Fibroblast of peridontal ligament (primary cell): ENCODE results near the gene UHRF1.

Experiments used
- DNase-seq: peaks from one replicate; pipeline ENCODE4 v3.0.0-alpha.2; 2010; ENCODE audit errors: extremely low read depth

Gene UHRF1

DNA sequence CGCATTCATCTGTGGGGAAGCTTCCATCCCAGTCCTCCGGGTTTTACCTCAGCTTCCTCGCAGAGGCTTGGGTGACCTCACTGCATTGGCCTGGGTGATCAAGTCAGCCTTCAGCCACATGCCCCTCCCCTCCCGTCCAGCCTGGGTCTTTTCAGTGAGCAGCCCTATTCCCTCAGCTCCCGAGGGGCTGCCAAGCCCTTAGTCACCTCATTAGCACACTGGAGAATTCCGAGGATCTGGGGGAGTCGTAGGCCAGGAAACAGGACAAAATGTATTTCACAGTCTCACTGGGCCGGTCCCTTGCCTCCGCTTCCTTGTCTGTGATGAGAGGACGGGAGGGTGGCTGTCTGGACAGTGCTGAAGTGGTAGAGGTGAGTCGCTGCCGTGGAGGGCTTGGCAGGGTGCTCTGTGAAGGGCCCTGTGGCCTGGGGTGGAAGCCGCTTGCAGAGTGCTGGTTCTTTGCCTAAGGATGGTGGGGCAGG, 79.5 kb downstream of the UHRF1 start:
- peak; percentile 60 for DNase-seq

DNA sequence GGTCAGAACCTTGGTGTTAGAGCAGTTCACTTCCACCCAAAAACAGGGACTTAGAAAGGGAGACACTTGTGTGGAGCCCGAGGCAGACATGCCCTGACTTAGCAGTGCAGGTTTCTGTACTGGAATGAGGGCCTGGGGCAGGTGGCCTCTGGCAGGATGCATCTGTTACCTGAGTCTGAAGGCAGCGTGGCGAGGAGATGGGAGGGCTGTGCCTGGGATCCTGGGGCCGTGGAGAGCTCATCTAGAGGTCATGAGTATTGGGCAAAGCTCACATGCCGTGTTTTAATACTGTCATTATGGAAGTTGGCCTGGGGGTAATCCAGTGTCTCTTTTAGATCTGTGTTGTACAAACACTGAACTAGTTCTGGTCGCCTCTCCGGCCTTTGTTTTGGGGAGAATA, 81.0 kb downstream of the UHRF1 start:
- no peak for DNase-seq

DNA sequence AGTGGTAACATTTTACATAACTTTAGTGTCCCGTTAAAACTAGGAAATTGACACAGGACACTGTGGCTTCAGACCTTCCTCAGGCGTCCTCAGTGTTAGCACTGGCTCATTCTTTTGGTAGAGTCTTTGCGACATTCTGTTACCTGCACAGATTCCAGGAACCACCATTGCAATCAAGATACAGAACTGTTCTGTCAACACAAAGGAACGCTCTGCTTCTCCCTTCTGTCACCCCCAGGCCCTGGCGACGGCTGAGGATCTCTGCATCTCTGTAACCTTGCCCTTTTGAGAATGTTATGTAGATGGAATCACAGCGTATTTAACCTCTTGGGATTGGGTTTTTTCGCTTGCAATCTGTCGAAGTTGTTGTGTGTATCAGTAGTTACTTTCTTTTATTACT, 82.2 kb downstream of the UHRF1 start:
- DNase-seq = no peak

DNA sequence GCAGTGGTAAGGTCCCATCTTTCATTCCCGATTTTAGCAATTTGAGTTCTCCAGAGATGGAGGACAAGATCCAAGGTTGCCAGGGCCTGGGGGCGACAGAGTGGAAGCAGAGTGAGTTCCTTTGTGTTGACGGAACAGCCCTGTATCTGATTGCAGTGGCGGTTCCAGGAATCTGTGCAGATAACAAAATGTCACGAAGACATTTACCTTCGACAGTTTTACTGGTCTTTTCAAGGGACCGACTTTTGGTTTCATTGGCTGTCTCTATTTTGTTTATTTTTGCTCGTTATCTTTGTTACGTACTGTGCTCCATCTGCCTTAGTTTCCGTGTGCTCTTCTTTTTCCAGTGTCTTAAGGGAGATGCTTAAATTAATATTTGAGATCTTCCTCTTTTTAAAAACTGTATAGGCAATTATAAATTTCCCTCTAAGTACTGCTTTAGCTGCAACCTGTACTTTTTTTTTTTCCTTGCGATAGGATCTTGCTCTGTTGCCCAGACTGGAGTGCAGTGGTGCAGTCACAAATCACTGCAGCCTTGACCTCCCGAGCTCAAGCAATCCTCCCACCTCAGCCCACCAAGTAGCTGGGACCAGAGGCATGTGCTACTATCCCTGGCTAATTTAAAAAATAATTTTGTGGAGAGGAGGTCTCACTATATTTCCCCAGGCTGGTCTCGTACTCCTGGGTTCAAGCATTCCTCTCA, 82.8 kb downstream of the UHRF1 start:
- no peak for DNase-seq

DNA sequence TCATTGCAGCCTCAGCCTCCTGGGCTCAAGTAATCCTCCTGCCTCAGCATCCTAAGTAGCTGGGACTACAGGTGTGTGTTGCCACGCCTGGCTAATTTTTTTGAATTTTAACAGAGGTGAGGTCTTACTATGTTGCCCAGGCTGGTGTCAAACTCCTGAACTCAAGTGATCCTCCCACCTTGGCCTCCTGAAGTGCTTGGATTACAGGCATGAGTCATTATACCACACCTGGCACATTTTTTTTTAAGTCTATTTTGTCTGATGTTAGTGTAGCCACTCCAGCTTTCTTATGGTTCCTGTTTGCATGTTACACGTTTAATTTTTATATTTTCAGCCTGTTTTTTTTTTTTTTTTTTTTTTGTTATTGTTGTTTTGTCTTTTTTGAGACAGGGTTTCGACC, 84.4 kb downstream of the UHRF1 start:
- DNase-seq = no peak

DNA sequence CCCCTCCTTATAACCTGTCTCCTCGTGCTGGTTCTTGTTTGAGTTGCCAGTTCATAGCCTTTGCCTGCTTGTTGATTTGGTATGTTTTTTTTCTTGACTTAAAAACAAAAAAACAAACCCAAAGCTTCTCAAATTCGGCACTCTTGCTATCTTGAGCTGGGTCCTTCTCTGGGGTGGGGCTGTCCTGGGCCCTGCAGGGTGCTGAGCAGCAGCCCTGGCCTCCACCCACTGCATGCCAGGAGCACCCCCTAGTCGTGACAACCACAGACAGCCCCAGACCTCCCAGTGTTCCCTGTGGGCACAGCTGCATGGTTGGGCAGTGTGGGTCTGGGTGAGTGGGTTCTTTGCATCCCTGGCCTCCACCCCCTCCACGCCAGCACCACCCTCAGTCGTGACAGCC, 87.4 kb downstream of the UHRF1 start:
- DNase-seq = no peak

DNA sequence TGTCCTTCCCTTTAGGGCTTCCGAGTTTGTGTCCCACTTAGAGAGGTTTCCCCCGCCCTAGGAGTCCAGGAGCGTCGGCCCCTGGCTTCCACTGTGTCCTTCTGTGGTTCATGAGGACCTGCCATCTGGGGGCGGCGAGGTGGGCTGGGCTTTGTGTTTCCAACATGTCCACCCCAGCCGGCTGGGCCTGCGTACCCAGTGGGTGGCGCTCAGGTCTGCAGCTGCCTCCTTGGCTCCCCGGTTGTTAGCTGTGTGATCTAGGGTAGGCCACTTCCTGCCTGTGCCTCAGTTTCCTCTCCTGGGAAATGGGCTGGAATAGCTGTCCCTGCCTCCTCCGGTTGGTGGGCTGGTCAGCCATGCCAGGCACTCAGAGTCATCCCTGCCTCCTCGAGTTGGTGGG, 88.0 kb downstream of the UHRF1 start:
- DNase-seq = no peak

DNA sequence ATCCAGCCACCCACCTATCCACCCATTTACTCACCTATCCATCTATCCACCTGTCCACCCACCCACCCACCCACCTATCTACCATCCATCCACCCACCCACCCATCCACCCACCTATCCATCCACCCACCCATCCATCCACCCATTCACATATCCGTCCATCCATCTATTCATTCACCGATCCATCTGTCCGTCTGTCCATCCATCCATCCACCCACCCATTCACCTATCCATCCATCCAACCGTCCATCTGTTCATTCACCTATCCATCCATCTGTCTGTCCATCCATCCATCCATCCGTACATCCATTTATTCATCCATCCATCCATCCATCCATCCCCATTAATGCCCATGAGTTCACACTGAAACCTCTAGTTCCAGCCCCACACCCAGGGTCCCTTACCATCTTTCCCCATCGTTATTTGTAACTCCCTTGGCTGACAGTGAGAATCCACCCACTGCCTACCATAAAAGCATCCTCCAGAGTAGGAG, 90.9 kb downstream of the UHRF1 start:
- DNase-seq = no peak

DNA sequence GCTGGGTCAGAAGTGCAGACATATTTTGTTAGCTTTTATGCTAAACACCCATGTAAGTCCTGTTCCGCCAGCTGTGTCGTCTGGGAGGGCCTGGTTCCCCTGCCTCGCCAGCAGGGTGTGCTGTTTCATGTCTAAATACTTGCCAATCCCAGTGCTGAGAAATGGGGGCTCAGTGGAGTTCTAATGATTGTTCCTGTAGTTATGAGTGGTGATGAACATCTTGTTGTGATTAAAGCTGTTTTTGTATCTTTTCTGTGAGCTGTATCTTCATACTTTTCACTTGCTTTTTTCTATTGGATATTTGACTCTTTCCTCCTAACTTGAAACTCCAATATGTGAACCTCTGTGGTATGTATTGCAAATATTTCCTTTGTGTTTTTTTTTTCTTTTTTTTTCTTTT, 92.3 kb downstream of the UHRF1 start:
- peak; percentile 86 for DNase-seq

DNA sequence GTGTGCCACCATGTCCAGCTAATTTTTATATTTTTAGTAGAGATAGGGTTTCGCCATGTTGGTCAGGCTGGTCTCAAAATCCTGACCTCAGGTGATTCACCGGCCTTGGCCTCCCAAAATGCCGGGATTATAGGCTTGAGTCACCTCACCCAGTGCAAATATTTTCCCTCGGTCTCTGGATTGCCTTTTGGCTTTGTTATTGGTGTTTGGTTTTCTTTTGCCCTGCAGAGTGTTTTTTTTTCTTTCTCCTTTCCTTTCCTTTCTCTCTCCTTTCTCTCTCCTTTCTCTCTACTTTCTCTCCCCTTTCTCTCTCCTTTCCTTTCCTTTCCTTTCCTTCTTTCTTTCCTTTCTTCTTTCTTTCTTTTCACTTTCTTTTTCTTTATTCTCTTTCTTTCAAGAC, 92.8 kb downstream of the UHRF1 start:
- DNase-seq = peak; percentile 58

DNA sequence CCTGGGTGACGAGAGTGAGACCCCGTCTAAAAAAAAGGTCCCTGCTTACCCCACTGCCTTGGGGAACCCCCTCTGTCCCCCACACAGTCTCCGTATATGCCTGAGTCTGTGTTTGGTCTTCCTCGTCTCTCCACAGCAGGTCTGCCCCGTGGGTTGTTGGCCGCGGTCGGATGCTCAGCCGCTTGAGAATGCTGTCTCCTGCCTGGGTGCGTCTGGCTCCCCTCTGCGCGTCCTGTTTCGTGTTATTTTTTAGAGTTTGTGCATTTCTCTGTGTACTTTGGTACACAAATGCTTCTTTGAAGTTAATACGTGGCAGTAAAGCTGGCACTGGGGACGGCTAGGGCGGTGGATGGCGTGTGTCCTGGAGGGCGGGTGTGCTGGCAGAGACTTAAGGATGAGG, 94.5 kb downstream of the UHRF1 start:
- no peak for DNase-seq

DNA sequence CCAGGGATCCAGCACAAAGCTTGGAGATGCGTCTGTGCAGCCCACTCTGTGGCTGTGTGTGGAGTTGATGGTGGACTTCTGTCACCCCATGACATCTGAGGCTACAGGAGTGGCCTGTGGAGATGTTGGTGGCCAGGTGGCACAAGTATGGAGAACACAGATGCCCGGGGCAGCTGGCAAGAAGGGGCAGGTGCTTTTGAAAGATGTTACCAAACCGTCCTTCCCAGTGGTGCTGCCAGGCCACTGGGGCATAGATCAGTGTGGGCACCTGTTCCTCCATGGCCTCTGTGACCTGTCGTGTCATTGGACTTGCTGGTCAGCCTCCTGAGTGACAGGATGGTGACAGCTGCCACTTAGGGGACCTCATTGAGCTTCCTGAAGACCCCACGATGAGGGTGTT, 95.8 kb downstream of the UHRF1 start:
- no peak for DNase-seq

DNA sequence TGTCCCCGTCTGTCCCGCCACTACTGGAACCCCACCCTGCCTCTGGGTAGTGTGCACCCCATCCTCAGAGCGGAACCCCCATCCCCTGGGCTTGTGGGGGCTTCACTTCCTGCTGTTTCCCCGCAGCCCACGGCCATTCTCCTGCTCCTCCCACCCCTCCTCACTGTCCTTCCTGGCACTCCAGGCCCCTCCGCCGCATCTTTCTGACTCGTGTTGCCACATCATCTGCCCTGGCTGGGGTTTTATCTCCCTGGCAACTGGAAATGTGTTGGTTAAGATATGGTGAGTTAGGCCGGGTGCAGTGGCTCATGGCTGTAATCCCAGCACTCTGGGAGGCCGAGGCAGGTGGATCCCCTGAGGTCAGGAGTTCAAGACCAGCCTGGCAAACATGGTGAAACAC, 96.9 kb downstream of the UHRF1 start:
- DNase-seq = peak; percentile 19

DNA sequence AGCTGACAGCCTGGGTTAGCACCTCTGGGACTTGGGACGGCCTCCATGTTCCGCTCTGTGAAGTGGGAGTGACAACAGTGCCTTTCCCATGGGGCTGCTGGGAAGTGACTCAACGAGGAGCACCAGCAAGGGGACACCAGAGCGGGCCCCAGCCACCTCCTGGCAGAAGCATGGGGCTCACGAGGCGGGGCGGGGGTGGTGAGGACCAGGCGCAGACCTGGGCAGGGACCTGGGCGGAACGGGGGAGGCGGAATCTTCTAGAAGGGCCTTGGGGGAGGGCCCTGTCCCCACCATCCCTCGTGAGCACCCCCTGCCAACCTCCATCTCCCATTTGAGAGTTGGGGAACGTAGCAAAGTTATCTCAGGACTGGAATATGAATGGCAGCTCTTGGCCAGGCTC, 97.5 kb downstream of the UHRF1 start:
- DNase-seq = no peak
